Fibroblast of upper back skin (primary cell): ENCODE data around the gene FOXI1.

Experiments used
- DNase-seq: peaks from one replicate; pipeline ENCODE4 v3.0.0-alpha.2; 2013

The FOXI1 gene

GRCh38 chr5:170105642-170106611 lies at the start of gene FOXI1:
Gene FOXI1 (plus strand): TSS chr5:170105897. CDS start chr5:170105958, 61 bp downstream.
- DNase-seq, result no peak

GRCh38 chr5:170056561-170057267 lies 49.0 kb upstream of the FOXI1 start:
- DNase-seq, result no peak

GRCh38 chr5:170057311-170057710 lies 48.4 kb upstream of the FOXI1 start:
- no peak for DNase-seq

- DNase-seq, result no peak
Observed at GRCh38 chr5:170059221-170059620, 46.5 kb upstream of the FOXI1 start.

- no peak for DNase-seq
Observed at GRCh38 chr5:170067152-170067551, 38.5 kb upstream of the FOXI1 start.

GRCh38 chr5:170067574-170068170 lies 38.0 kb upstream of the FOXI1 start:
- no peak for DNase-seq

- no peak for DNase-seq
Observed at GRCh38 chr5:170069512-170069911, 36.2 kb upstream of the FOXI1 start.

- peak; percentile 47 for DNase-seq
Observed at GRCh38 chr5:170070556-170071412, 34.9 kb upstream of the FOXI1 start.

GRCh38 chr5:170071748-170072147 lies 33.9 kb upstream of the FOXI1 start:
- no peak for DNase-seq

- DNase-seq, result no peak
Observed at GRCh38 chr5:170075696-170076095, 30.0 kb upstream of the FOXI1 start.

- no peak for DNase-seq
Observed at GRCh38 chr5:170076211-170076610, 29.5 kb upstream of the FOXI1 start.

- no peak for DNase-seq
Observed at GRCh38 chr5:170076739-170077138, 29.0 kb upstream of the FOXI1 start.

GRCh38 chr5:170077526-170077925 lies 28.2 kb upstream of the FOXI1 start:
- DNase-seq, result no peak

- DNase-seq, result no peak
Observed at GRCh38 chr5:170078458-170078857, 27.2 kb upstream of the FOXI1 start.

GRCh38 chr5:170078931-170079330 lies 26.8 kb upstream of the FOXI1 start:
- no peak for DNase-seq

- no peak for DNase-seq
Observed at GRCh38 chr5:170080217-170080616, 25.5 kb upstream of the FOXI1 start.

- DNase-seq, result no peak
Observed at GRCh38 chr5:170080786-170081445, 24.8 kb upstream of the FOXI1 start.

GRCh38 chr5:170081616-170082015 lies 24.1 kb upstream of the FOXI1 start:
- no peak for DNase-seq

- DNase-seq, result no peak
Observed at GRCh38 chr5:170082701-170083100, 23.0 kb upstream of the FOXI1 start.

GRCh38 chr5:170087168-170087817 lies 18.4 kb upstream of the FOXI1 start:
- DNase-seq, result no peak

- DNase-seq, result no peak
Observed at GRCh38 chr5:170092455-170093101, 13.1 kb upstream of the FOXI1 start.
